Measurements from ENCODE around the gene FAM20C. TPM values are rescaled to one million over a fixed set of nuclear protein-coding genes. Genes with fewer than 3 reads are reported as not detected.

The FAM20C gene
- total and polyA plus RNA-seq, 10 of the 15 experiments (the other 5 are each of a cell fraction or from before 2014, with no cell fraction given), result 0.44 TPM; not detected in 9

GRCh38 chr7:179209-179681 is 13.1 kb upstream of the FAM20C start (continued):
- TF ChIP-seq CEBPZ (IDR thresholded peaks at IDR 0.05; ENCODE audit: low read depth, low read length) (no peak), PBX3 (IDR thresholded peaks at IDR 0.05; ENCODE audit: insufficient replicate concordance, low read depth, low read length) (no peak), PKNOX1 (IDR thresholded peaks at IDR 0.05) (no peak), RELB (IDR thresholded peaks at IDR 0.05; ENCODE audit: low read depth) (no peak), ZNF274 (IDR thresholded peaks at IDR 0.05; ENCODE audit: insufficient read depth, insufficient read length) (no peak), ZNF592 (IDR thresholded peaks at IDR 0.05) (no peak), TAF1 (IDR thresholded peaks at IDR 0.05; ENCODE audit: borderline replicate concordance, low read depth, low read length) (no peak)
